ENCODE measurements around the gene CLPSL2. TPM values are rescaled to one million over a fixed set of nuclear protein-coding genes. Genes with fewer than 3 reads are reported as not detected.

Gene CLPSL2
- total and polyA plus RNA-seq, 10 of the 15 experiments (the other 5 are each of a cell fraction or from before 2014, with no cell fraction given), result 0.32 to 1.3 TPM; not detected in 8

- Histone ChIP-seq H4K20me1 (ENCODE audit: control insufficient read depth, insufficient read depth) (no peaks in the 10 kb centered on the region), H3K4me1 (ENCODE audit: control insufficient read depth, insufficient read depth, low read length) (peaks cover 32% of the 10 kb centered on the region), H3K27me3 (replicated peaks in 1 of 2; ENCODE audit: control insufficient read depth in 2 of 2, insufficient read depth in 2 of 2, low read length in 1 of 2) (no peaks in the 10 kb centered on the region), H3K27ac (ENCODE audit: control insufficient read depth, insufficient read depth) (no peak overlapping the region), H3K36me3 (ENCODE audit: control insufficient read depth in 2 of 2, insufficient read depth in 2 of 2, low read length in 1 of 2) (no peaks in the 10 kb centered on the region), H2AFZ (ENCODE audit: control insufficient read depth, low read depth, low read length) (no peak overlapping the region), H3K9ac (ENCODE audit: control insufficient read depth, insufficient read depth, low read length) (no peak overlapping the region), H3K9me3 (replicated peaks; ENCODE audit: control insufficient read depth, insufficient read depth, low read length) (no peaks in the 10 kb centered on the region), H3K79me2 (ENCODE audit: control insufficient read depth, insufficient read depth, low read length) (no peaks in the 10 kb centered on the region; the same call in 1 of the 2 replicates), H3K4me3 (no peak overlapping the region), H3K4me2 (ENCODE audit: control insufficient read depth, insufficient read depth) (no peak overlapping the region)
- BruUV-seq (replicated peaks), result no TSS peak
- intact Hi-C loops (cut with micrococcal nuclease; ENCODE audit: unreplicated experiment) (loop anchor here (5.0 to 10.0 kb wide), 2 partner anchors 389 to 436 kb away; partner anchors contain the start of genes DEF6 and PPARD), in situ Hi-C loops (cut with MboI) (no loop called here)
- TF ChIP-seq ESRRA (IDR thresholded peaks at IDR 0.05; ENCODE audit: low read length) (no peak), SREBF1 (IDR thresholded peaks at IDR 0.05; ENCODE audit: low read length) (no peak), IRF4 (IDR thresholded peaks at IDR 0.05; ENCODE audit: low read depth, low read length) (no peak), FOXM1 (IDR thresholded peaks at IDR 0.05; ENCODE audit: low read depth, low read length) (no peak), IKZF1 (conservative IDR thresholded peaks at IDR 0.05) (no peak), GABPA (IDR thresholded peaks at IDR 0.05; ENCODE audit: low read depth) (no peak), FOS (IDR thresholded peaks at IDR 0.05; ENCODE audit: borderline replicate concordance, extremely low read depth, insufficient read length) (no peak), HDAC6 (IDR thresholded peaks at IDR 0.05; ENCODE audit: unreplicated experiment) (no peak), SMC3 (IDR thresholded peaks at IDR 0.05; ENCODE audit: borderline replicate concordance, low read length) (no peak), MEF2B (IDR thresholded peaks at IDR 0.05; ENCODE audit: partially characterized antibody, poor library complexity, severe bottlenecking) (no peak), LARP7 (IDR thresholded peaks at IDR 0.05) (no peak), IRF3 (IDR thresholded peaks at IDR 0.05) (no peak), SMARCA5 (IDR thresholded peaks at IDR 0.05) (no peak), POU2F2 (IDR thresholded peaks at IDR 0.05; ENCODE audit: borderline replicate concordance, low read depth, low read length) (no peak), SUZ12 (IDR thresholded peaks at IDR 0.05; ENCODE audit: unreplicated experiment) (no peak), MXI1 (IDR thresholded peaks at IDR 0.05; ENCODE audit: low read depth, low read length) (no peak), JUND (IDR thresholded peaks at IDR 0.05; ENCODE audit: low read depth, low read length) (no peak)
- TF ChIP-seq, protein P1, sequence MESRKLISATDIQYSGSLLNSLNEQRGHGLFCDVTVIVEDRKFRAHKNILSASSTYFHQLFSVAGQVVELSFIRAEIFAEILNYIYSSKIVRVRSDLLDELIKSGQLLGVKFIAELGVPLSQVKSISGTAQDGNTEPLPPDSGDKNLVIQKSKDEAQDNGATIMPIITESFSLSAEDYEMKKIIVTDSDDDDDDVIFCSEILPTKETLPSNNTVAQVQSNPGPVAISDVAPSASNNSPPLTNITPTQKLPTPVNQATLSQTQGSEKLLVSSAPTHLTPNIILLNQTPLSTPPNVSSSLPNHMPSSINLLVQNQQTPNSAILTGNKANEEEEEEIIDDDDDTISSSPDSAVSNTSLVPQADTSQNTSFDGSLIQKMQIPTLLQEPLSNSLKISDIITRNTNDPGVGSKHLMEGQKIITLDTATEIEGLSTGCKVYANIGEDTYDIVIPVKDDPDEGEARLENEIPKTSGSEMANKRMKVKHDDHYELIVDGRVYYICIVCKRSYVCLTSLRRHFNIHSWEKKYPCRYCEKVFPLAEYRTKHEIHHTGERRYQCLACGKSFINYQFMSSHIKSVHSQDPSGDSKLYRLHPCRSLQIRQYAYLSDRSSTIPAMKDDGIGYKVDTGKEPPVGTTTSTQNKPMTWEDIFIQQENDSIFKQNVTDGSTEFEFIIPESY (IDR thresholded peaks at IDR 0.05), result no peak
- ATAC-seq (no peak), FAIRE-seq (no peak), DNase-seq (ENCODE audit: low read depth, low spot score) (no peak)
- SMC1A ChIA-PET (ENCODE audit: uncharacterized antibody, unreplicated experiment), result interaction anchor here (0.9 to 3.4 kb wide), 13 partner anchors 15 to 206 kb away, joined by 3 to 47 read pairs (median 5); no protein-coding TSS in a partner anchor
- CTCF ChIA-PET, result interaction anchor here (0.7 to 9.7 kb wide), 11 partner anchors 16 to 432 kb away, joined by 3 to 374 read pairs (median 5); no protein-coding TSS in a partner anchor
- POLR2A ChIA-PET, result interaction anchor here (0.6 to 1.4 kb wide), 3 partner anchors 66 to 210 kb away, joined by 3 to 8 read pairs (median 3); no protein-coding TSS in a partner anchor
- WGBS (ENCODE audit: insufficient coverage, insufficient replicate concordance, low lambda C conversion rate, missing lambda C conversion rate), result 92% methylated on average over 8 of the region's 8 CpGs
- RAD21 ChIA-PET (ENCODE audit: unreplicated experiment), result interaction anchor here (0.9 to 5.6 kb wide), 14 partner anchors 15 to 389 kb away, joined by 3 to 49 read pairs (median 4); no protein-coding TSS in a partner anchor
These were observed 42.8 kb upstream of the CLPSL2 start for GRCh38 chr6:35733633-35734032.
